Effector memory CD4-positive, alpha-beta T cell (primary cell): ENCODE measurements around the gene CCDC93.

Experiments used
- DNase-seq, 3 donors: peaks; one replicate each; pipeline ENCODE4 v3.0.0-alpha.2; 2020
- H3K27ac ChIP-seq: 2 replicates; pipeline ENCODE4 v1.7.0; 2013; ENCODE audit warnings: mild to moderate bottlenecking, low read length, moderate library complexity; ENCODE audit not compliant: insufficient read depth, poor library complexity, severe bottlenecking
- H3K27me3 ChIP-seq: replicated peaks from 2 replicates; pipeline ENCODE4 v1.7.0; 2013; ENCODE audit warnings: mild to moderate bottlenecking, low read length; ENCODE audit not compliant: insufficient read depth, control insufficient read depth, poor library complexity, severe bottlenecking
- H3K36me3 ChIP-seq: 2 replicates; pipeline ENCODE4 v1.7.0; 2013; ENCODE audit warnings: mild to moderate bottlenecking, low read length, moderate library complexity; ENCODE audit not compliant: control insufficient read depth, insufficient read depth
- H3K4me1 ChIP-seq: 2 replicates; pipeline ENCODE4 v1.7.0; 2013; ENCODE audit warnings: low read length, mild to moderate bottlenecking; ENCODE audit not compliant: control insufficient read depth, insufficient read depth, poor library complexity, severe bottlenecking
- H3K4me3 ChIP-seq: 2 replicates; pipeline ENCODE4 v1.7.0; 2013; ENCODE audit warnings: low read length, low read depth, mild to moderate bottlenecking; ENCODE audit not compliant: insufficient read depth, poor library complexity, severe bottlenecking
- H3K9me3 ChIP-seq: 2 replicates; pipeline ENCODE4 v1.7.0; 2013; ENCODE audit warnings: mild to moderate bottlenecking, low read length, moderate library complexity; ENCODE audit not compliant: control insufficient read depth

Gene CCDC93

GRCh38 chr2:118046634-118047210 lies 32.9 kb upstream of the CCDC93 start:
- no peaks in the 10 kb centered on the region for H3K36me3 ChIP-seq
- no peak for DNase-seq
- H3K9me3 ChIP-seq: no peaks in the 10 kb centered on the region
- no peak overlapping the region for H3K27ac ChIP-seq
- H3K4me1 ChIP-seq: no peaks in the 10 kb centered on the region
- no peak overlapping the region for H3K4me3 ChIP-seq
- H3K27me3 ChIP-seq: peaks cover 3% of the 10 kb centered on the region

DNA sequence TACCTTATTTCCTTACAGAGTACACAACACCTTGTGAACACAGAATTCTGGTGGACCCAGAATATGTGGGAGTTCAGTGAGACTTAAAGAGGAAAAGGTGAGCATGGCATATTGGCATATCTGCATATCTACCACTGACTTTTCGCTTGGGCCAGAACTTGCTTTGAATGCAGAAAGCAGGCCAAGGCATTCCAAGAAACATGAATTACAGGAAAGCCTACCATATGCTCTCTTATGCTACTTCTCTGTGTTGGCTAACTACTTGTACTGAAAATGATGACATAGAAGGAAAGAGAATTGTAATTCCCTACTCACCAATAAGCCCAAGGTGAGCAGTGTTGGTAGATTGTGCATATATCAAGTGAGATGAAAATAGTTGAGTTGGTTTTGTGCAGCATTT lies 31.4 kb upstream of the CCDC93 start:
- DNase-seq: no peak
- no peak overlapping the region for H3K4me3 ChIP-seq
- no peaks in the 10 kb centered on the region for H3K4me1 ChIP-seq
- no peaks in the 10 kb centered on the region for H3K36me3 ChIP-seq
- H3K27me3 ChIP-seq: peaks cover 3% of the 10 kb centered on the region
- no peak overlapping the region for H3K27ac ChIP-seq
- no peaks in the 10 kb centered on the region for H3K9me3 ChIP-seq

DNA sequence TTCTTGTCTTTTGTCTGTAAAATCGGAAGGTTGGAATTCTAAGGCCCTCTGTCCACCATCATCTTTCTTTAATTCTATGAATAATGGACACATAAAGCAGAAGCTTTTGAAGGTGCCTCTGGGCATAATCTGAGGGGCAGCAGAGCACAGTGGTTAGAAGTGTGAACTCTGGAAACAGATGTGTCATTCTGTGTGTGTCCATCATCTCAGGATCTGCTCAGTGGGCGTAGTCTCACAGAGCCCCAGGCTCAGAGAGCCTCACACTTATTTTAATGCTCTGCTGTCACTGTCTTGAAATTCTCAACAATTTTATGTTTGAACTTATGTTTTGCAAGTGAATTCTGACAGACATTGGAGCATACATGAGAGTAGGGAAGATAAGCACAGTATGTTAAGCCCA lies 31.0 kb upstream of the CCDC93 start:
- Histone ChIP-seq H3K4me3 (no peak overlapping the region), H3K4me1 (no peaks in the 10 kb centered on the region), H3K27me3 (peaks cover 3% of the 10 kb centered on the region), H3K36me3 (no peaks in the 10 kb centered on the region), H3K9me3 (no peaks in the 10 kb centered on the region), H3K27ac (no peak overlapping the region)
- no peak for DNase-seq

- no peak for DNase-seq
Measured at GRCh38 chr2:118044103-118044716, 30.3 kb upstream of the CCDC93 start.

DNA sequence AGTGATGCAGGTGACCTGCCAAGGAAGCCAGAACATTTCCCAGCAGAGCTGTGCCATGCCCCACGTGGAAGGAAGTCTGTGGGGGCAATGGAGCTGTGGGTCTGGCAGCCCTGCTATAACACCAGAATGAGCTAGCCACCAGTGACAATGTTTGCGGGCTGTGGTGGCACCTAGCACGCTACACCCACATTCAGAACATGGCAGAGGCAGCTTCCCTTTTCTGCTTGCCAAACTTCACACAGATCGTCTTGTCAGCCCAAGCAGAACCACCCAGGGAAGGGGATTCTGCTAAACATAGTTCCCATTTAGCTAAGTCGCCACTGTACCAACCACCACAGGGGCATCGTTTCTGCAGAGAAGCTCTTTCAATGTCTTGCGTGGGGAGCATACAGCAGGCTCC lies 27.0 kb upstream of the CCDC93 start:
- Histone ChIP-seq H3K4me3 (no peak overlapping the region), H3K36me3 (no peaks in the 10 kb centered on the region), H3K27me3 (peaks cover 6% of the 10 kb centered on the region), H3K27ac (no peak overlapping the region), H3K4me1 (no peaks in the 10 kb centered on the region), H3K9me3 (no peaks in the 10 kb centered on the region)
- no peak for DNase-seq

More at GRCh38 chr2:118044103-118044716, 30.3 kb upstream of the CCDC93 start:
- H3K36me3 ChIP-seq: no peaks in the 10 kb centered on the region
- H3K4me3 ChIP-seq: no peak overlapping the region
- no peak overlapping the region for H3K27ac ChIP-seq
- H3K4me1 ChIP-seq: no peaks in the 10 kb centered on the region
- H3K9me3 ChIP-seq: no peaks in the 10 kb centered on the region
- peaks cover 4% of the 10 kb centered on the region for H3K27me3 ChIP-seq

- no peaks in the 10 kb centered on the region for H3K4me1 ChIP-seq
- H3K9me3 ChIP-seq: no peaks in the 10 kb centered on the region
- DNase-seq: peak in 2 of 3 donors; percentile 3 to 24
Measured at GRCh38 chr2:118032169-118033013, 18.5 kb upstream of the CCDC93 start.

GRCh38 chr2:118031566-118031965 lies 17.7 kb upstream of the CCDC93 start:
- H3K9me3 ChIP-seq: no peaks in the 10 kb centered on the region
- H3K27me3 ChIP-seq: peaks cover 3% of the 10 kb centered on the region
- H3K27ac ChIP-seq: no peak overlapping the region
- H3K4me1 ChIP-seq: no peaks in the 10 kb centered on the region
- no peak overlapping the region for H3K4me3 ChIP-seq
- DNase-seq: no peak
- no peaks in the 10 kb centered on the region for H3K36me3 ChIP-seq

More at GRCh38 chr2:118032169-118033013, 18.5 kb upstream of the CCDC93 start:
- H3K36me3 ChIP-seq: no peaks in the 10 kb centered on the region
- H3K4me3 ChIP-seq: no peak overlapping the region
- peaks cover 3% of the 10 kb centered on the region for H3K27me3 ChIP-seq
- no peak overlapping the region for H3K27ac ChIP-seq

GRCh38 chr2:118029025-118029424 lies 15.2 kb upstream of the CCDC93 start:
- no peaks in the 10 kb centered on the region for H3K9me3 ChIP-seq
- H3K36me3 ChIP-seq: no peaks in the 10 kb centered on the region
- no peak overlapping the region for H3K27ac ChIP-seq
- H3K4me3 ChIP-seq: no peak overlapping the region
- H3K27me3 ChIP-seq: peaks cover 3% of the 10 kb centered on the region
- no peaks in the 10 kb centered on the region for H3K4me1 ChIP-seq
- DNase-seq: no peak

GRCh38 chr2:118021356-118021755 lies 7.5 kb upstream of the CCDC93 start:
- Histone ChIP-seq H3K27ac (no peak overlapping the region), H3K36me3 (no peaks in the 10 kb centered on the region), H3K4me3 (no peak overlapping the region), H3K27me3 (no peaks in the 10 kb centered on the region), H3K9me3 (no peaks in the 10 kb centered on the region), H3K4me1 (no peaks in the 10 kb centered on the region)
- DNase-seq: no peak

GRCh38 chr2:118019821-118020220 lies 6.0 kb upstream of the CCDC93 start:
- Histone ChIP-seq H3K4me3 (no peak overlapping the region), H3K27me3 (no peaks in the 10 kb centered on the region), H3K27ac (no peak overlapping the region), H3K9me3 (no peaks in the 10 kb centered on the region), H3K4me1 (no peaks in the 10 kb centered on the region), H3K36me3 (no peaks in the 10 kb centered on the region)
- no peak for DNase-seq
